Cardiac fibroblast (primary cell): ENCODE measurements around the gene IFT74.

Source experiments
- DNase-seq, 2 donors: peaks; one replicate each; pipeline versions ENCODE4 v3.0.0 to v3.0.0-alpha.2; 2010; ENCODE audit warnings: low read depth in 2 of 2
- H3K4me3 ChIP-seq, 2 donors: replicated peaks in 1 of 2; 1 replicate in 1 of 2; 2 replicates in 1 of 2; pipeline ENCODE4 v1.5.1; 2011; ENCODE audit warnings: low read depth in 2 of 2, low read length in 2 of 2, mild to moderate bottlenecking in 2 of 2, moderate library complexity in 1 of 2
- TF ChIP-seq, protein P1 (sequence below): IDR thresholded peaks from one replicate; pipeline ENCODE4 v1.5.1; 2011; ENCODE audit warnings: low read depth, mild to moderate bottlenecking, low read length, inconsistent platforms

The IFT74 gene

DNA sequence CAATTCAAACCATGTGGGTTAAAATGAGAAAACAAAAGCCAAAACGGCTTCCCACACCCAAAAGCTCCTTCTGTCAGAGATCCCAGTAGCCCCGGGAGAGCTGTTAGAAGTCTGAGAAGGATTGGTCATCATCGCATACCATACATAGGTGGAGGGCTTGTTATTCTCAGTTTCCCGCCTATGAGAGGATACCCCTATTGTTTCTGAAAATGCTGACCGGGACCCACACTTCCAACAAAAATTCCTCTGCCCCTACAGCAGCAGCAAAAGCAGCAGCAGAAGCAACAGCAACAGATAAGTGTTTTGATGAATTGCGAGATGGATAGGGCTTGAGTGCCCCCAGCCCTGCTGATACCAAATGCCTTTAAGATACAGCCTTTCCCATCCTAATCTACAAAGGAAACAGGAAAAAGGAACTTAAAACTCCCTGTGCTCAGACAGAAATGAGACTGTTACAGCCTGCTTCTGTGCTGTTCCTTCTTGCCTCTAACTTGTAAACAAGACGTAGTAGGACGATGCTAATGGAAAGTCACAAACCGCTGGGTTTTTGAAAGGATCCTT is 152.8 kb downstream of the IFT74 start, which contains the start of gene TEK:
TEK (plus strand) TSS at position 245 of the 561 bp plus-strand sequence. CDS start 366 bp downstream, outside the sequence.
- TF ChIP-seq, protein P1, sequence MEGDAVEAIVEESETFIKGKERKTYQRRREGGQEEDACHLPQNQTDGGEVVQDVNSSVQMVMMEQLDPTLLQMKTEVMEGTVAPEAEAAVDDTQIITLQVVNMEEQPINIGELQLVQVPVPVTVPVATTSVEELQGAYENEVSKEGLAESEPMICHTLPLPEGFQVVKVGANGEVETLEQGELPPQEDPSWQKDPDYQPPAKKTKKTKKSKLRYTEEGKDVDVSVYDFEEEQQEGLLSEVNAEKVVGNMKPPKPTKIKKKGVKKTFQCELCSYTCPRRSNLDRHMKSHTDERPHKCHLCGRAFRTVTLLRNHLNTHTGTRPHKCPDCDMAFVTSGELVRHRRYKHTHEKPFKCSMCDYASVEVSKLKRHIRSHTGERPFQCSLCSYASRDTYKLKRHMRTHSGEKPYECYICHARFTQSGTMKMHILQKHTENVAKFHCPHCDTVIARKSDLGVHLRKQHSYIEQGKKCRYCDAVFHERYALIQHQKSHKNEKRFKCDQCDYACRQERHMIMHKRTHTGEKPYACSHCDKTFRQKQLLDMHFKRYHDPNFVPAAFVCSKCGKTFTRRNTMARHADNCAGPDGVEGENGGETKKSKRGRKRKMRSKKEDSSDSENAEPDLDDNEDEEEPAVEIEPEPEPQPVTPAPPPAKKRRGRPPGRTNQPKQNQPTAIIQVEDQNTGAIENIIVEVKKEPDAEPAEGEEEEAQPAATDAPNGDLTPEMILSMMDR = no peak
- peak within 1 kb of the TSS; percentile 37 to 56 for H3K4me3 ChIP-seq
- DNase-seq = peak; percentile 55 to 63

DNA sequence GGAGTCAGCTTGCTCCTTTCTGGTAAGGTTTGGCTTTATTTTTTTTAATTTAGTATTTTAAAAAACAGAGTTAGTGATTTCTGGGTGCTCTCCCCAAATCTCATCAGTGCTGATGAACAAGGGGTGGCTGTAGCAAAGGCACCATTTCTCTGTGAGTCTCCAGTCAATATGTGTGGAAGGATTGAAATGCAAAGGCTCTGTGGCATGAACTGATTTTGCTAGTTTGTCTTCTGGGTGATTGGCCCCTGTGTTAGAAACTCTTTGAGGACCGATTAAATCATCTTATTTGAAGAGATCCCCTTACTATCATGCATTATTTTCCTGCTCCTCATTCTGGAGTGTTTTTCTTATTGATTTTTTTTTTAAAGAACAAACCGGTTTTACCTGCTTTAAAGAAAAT is 153.4 kb downstream of the IFT74 start:
- DNase-seq = peak in 1 of 2 donors; percentile 31
- TF ChIP-seq, protein P1 = no peak
- peak overlapping the region; percentile 37 to 56 for H3K4me3 ChIP-seq

DNA sequence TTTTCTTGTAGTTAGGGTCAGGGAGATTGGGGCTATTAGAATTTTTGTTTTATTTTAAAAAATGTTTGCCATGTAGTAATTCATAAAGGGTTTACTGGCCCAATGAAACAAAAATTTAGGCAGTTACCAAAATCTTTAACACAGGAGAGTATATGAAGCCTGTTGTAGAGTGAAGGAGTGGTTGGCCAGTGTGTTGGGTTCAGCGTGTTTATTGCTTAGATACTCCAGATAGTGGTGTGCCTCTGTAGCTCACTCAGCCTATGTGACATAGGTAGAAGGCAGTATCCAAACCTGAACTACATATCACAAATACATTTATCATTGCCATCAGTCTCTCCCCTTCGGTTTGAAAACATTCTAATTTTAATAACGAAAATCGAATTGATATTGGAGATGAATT is 154.0 kb downstream of the IFT74 start:
- peak in 1 of 2 donors; percentile 40 for DNase-seq
- peak overlapping the region; percentile 34 to 56 for H3K4me3 ChIP-seq
- TF ChIP-seq, protein P1 = no peak

DNA sequence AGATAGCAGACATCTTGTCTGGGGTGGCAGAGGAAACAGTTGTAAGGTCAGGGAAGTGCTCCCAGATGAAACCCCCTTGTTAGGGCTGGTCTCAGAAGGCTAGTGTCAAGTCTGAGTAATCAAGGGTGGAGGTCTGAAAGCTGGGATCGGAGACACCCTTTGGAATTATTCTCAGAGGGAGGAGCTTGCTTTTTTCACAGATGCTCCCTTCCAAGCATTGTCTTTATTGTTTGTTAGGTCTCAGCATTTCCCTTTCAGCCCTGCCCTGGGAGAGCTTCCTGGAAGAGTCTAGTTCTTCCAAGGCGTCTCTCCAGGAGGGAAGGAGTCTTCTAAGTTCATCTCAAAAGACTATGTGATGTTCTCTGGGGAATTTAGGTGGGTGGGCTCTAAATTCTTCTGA is 156.0 kb downstream of the IFT74 start:
- TF ChIP-seq, protein P1 = no peak
- H3K4me3 ChIP-seq = no peak overlapping the region

More for the DNA sequence above, 156.0 kb downstream of the IFT74 start:
- no peak for DNase-seq
